HepG2 (cell line): ENCODE data around the gene SELENOS. TPM values are rescaled to one million over a fixed set of nuclear protein-coding genes. Genes with fewer than 3 reads are reported as not detected.

Experiments
- ATAC-seq: fragments of 200-7000 bp; cut with Tn5 transposase; 3 replicates; pipeline ENCODE4 v1.9.1; 2020; ENCODE audit warnings: mild to moderate bottlenecking, moderate library complexity
- BruUV-seq: library from RNA; stranded (reverse); fragments of 400-500 nt; replicated peaks from 2 replicates; lab custom pipeline; 2021; lab: Mats Ljungman, UMichigan
- CTCF ChIA-PET: fragments of 300-600 bp; formaldehyde crosslinking; extraction: SDS; loops from one replicate; lab custom pipeline; 2021; ENCODE audit warnings: low total read pairs, inconsistent platforms, low intra/inter-chr PET ratio; lab: Yijun Ruan, JAX
- POLR2A ChIA-PET: fragments of 350-600 bp; sonication (Branson Sonifier 250); formaldehyde crosslinking; loops from one replicate; lab custom pipeline; 2020; ENCODE audit warnings: antibody characterized with exemption, inconsistent platforms; lab: Yijun Ruan, JAX
- DNase-seq: peaks from one replicate; pipeline ENCODE4 v3.0.0-alpha.2; 2015; ENCODE audit warnings: low spot score
- FAIRE-seq: peaks from 3 replicates; lab custom pipeline; 2011; peaks lifted over from hg19 to GRCh38; lab: Jason Lieb, UNC
- H2AFZ ChIP-seq: one replicate; pipeline ENCODE4 v1.6.1; 2011; ENCODE audit warnings: low read length, inconsistent platforms
- H3K27ac ChIP-seq: fragments of 300-600 bp; 3 replicates; pipeline ENCODE4 v1.8.0; 2011; ENCODE audit warnings: mixed run types, mild to moderate bottlenecking, mixed read lengths, low read length, inconsistent platforms; ENCODE audit not compliant: insufficient read depth; ENCODE audit errors: extremely low read length
- H3K27me3 ChIP-seq, 2 experiments: fragments of 200-600 bp in 1 of 2; 2 replicates in 1 of 2; 3 replicates in 1 of 2; pipeline versions ENCODE4 v1.6.0 to v1.8.0; 2011; ENCODE audit warnings: low read length in 2 of 2, mild to moderate bottlenecking in 2 of 2, moderate library complexity in 2 of 2, inconsistent platforms in 1 of 2; ENCODE audit not compliant: insufficient read depth in 2 of 2, control insufficient read depth in 1 of 2
- H3K36me3 ChIP-seq, 2 experiments: fragments of 200-600 bp in 1 of 2; replicated peaks in 1 of 2; 2 replicates in 1 of 2; 3 replicates in 1 of 2; pipeline versions ENCODE4 v1.5.1 to v1.8.0; 2011; ENCODE audit warnings: low read length in 2 of 2, inconsistent platforms in 1 of 2; ENCODE audit not compliant: insufficient read depth in 2 of 2, control insufficient read depth in 1 of 2
- H3K4me1 ChIP-seq: 2 replicates; pipeline ENCODE4 v1.5.1; 2012; ENCODE audit warnings: low read length, inconsistent platforms; ENCODE audit not compliant: insufficient read depth
- H3K4me2 ChIP-seq: 2 replicates; pipeline ENCODE4 v1.6.0; 2011; ENCODE audit warnings: low read depth, low read length, inconsistent platforms
- H3K4me3 ChIP-seq, 3 experiments: fragments of 200-600 bp in 1 of 3; sonication (generic), shearing (Covaris generic) in 1 of 3; replicated peaks in 1 of 3; 2 replicates each; pipeline ENCODE4 v1.5.1; 2011 to 2016; ENCODE audit warnings: low read length in 3 of 3, inconsistent platforms in 2 of 3, low read depth in 2 of 3, mild to moderate bottlenecking in 2 of 3, control low read depth in 1 of 3, mixed read lengths in 1 of 3; ENCODE audit not compliant: insufficient read depth in 1 of 3
- H3K79me2 ChIP-seq: one replicate; pipeline ENCODE4 v1.6.1; 2011; ENCODE audit warnings: low read length, inconsistent platforms; ENCODE audit not compliant: insufficient read depth
- H3K9ac ChIP-seq: 2 replicates; pipeline ENCODE4 v1.6.0; 2011; ENCODE audit warnings: mild to moderate bottlenecking, low read depth, low read length, inconsistent platforms; ENCODE audit not compliant: insufficient read depth
- H3K9me3 ChIP-seq: 2 replicates; pipeline ENCODE4 v1.5.1; 2012; ENCODE audit warnings: mild to moderate bottlenecking, low read length
- H4K20me1 ChIP-seq: 2 replicates; pipeline ENCODE4 v1.6.0; 2011; ENCODE audit warnings: inconsistent platforms, mild to moderate bottlenecking, low read length, moderate library complexity; ENCODE audit not compliant: insufficient read depth
- NFIC ChIP-seq: IDR thresholded peaks from 2 replicates; pipeline ENCODE4 v1.6.1; 2012; ENCODE audit warnings: mild to moderate bottlenecking, low read length, inconsistent platforms
- ZNF569 ChIP-seq: sonication (generic); formaldehyde crosslinking; IDR thresholded peaks from 2 replicates; pipeline ENCODE4 v1.5.0; 2020; ENCODE audit warnings: mild to moderate bottlenecking, missing genetic modification reagents, moderate library complexity, borderline replicate concordance
- ZNF687 ChIP-seq: sonication (generic); formaldehyde crosslinking; IDR thresholded peaks from 2 replicates; pipeline ENCODE4 v1.5.1; 2020; ENCODE audit warnings: mild to moderate bottlenecking, missing genetic modification reagents, moderate library complexity
- ZNF773 ChIP-seq: sonication (generic); formaldehyde crosslinking; IDR thresholded peaks from 2 replicates; pipeline ENCODE4 v1.4.0; 2020; ENCODE audit warnings: missing genetic modification reagents, borderline replicate concordance
- WGBS: methylation state at CpG from one replicate; pipeline ENCODE4 v1.1.6; 2017; ENCODE audit warnings: low lambda C conversion rate; 5-methylcytosine and 5-hydroxymethylcytosine counted together
- in situ Hi-C: cut with HindIII; loops from 2 replicates; pipeline ENCODE4 v1.10.0; 2017; ENCODE audit warnings: low pct_unique_long_range_greater_than_20kb; ENCODE audit not compliant: extremely low pct_ligation_motif_present
- intact Hi-C: fragments of 100-400 bp; cut with micrococcal nuclease; formaldehyde crosslinking; loops from one replicate; pipeline ENCODE4 v1.10.0; 2022; ENCODE audit not compliant: unreplicated experiment
- polyA plus RNA-seq, 8 experiments: library from polyadenylated mRNA; depleted of rRNA in 3 of 8; stranded (reverse) in 7 of 8; unstranded in 1 of 8; fragments of >200 nt; fragmentation: Illumina TruSeq in 4 of 8; extraction: Trizol in 4 of 8; gene quantifications; 2 replicates each; pipeline versions ENCODE4 v1.2.1 to v1.2.3, GENCODE V29; 2011 to 2016; ENCODE audit warnings: low read depth in 4 of 8, missing spikeins in 1 of 8, mixed read lengths in 1 of 8; ENCODE audit not compliant: insufficient read depth in 1 of 8
- total RNA-seq, 5 experiments: library from RNA; depleted of rRNA; stranded (reverse); fragments of >200 nt; fragmentation: Illumina TruSeq; extraction: Trizol; gene quantifications; 2 replicates each; pipeline ENCODE4 v1.2.3, GENCODE V29; 2016; ENCODE audit warnings: low read depth in 1 of 5

SELENOS gene
- total and polyA plus RNA-seq, 2 of the 13 experiments (the other 11 are each of a cell fraction or from before 2014, with no cell fraction given) = 63.0 to 66.1 TPM

GRCh38 chr15:101314336-101315125, 37.2 kb upstream of the SELENOS start:
- ATAC-seq (no peak), DNase-seq (no peak), FAIRE-seq (no peak)
- Histone ChIP-seq H3K27ac (no peak overlapping the region), H3K36me3 (peaks cover 28 to 43% of the 10 kb centered on the region in 2 experiments), H3K79me2 (no peaks in the 10 kb centered on the region), H2AFZ (no peak overlapping the region), H3K27me3 (no peaks in the 10 kb centered on the region; a peak in 1 of 5 replicates), H3K4me1 (no peaks in the 10 kb centered on the region), H3K9me3 (no peaks in the 10 kb centered on the region), H3K4me3 (no peak overlapping the region), H3K9ac (no peak overlapping the region), H3K4me2 (no peak overlapping the region), H4K20me1 (no peaks in the 10 kb centered on the region)
- 93% methylated on average over 14 of the region's 19 CpGs for WGBS
- in situ Hi-C loops = no loop called here
- POLR2A ChIA-PET = no interaction called here
- BruUV-seq = no TSS peak
- no peak for TF ChIP-seq ZNF569 (CRISPR knock-in tag)
- intact Hi-C loops = no loop called here
- CTCF ChIA-PET = no interaction called here

GRCh38 chr15:101313041-101313761, 35.9 kb upstream of the SELENOS start:
- no peak for DNase-seq
- peaks cover 22 to 37% of the 10 kb centered on the region in 2 experiments for H3K36me3 ChIP-seq

More at GRCh38 chr15:101313041-101313761, 35.9 kb upstream of the SELENOS start:
- Histone ChIP-seq H3K79me2 (no peaks in the 10 kb centered on the region), H3K9me3 (no peaks in the 10 kb centered on the region), H3K4me3 (no peak overlapping the region), H3K9ac (no peak overlapping the region), H2AFZ (no peak overlapping the region), H3K4me2 (no peak overlapping the region), H3K27me3 (no peaks in the 10 kb centered on the region; a peak in 1 of 5 replicates), H4K20me1 (no peaks in the 10 kb centered on the region), H3K27ac (no peak overlapping the region), H3K4me1 (no peaks in the 10 kb centered on the region)
- BruUV-seq = no TSS peak
- TF ChIP-seq ZNF687 (CRISPR knock-in tag) = 0 out of 2 replicates have a peak, but pooled peaks have one; percentile 13
- no peak for TF ChIP-seq NFIC
- TF ChIP-seq ZNF773 (CRISPR knock-in tag) = no peak
- WGBS = 90% methylated on average over 16 of the region's 21 CpGs
- intact Hi-C loops (no loop called here), in situ Hi-C loops (no loop called here)
- ChIA-PET POLR2A (no interaction called here), CTCF (no interaction called here)
- ATAC-seq (no peak), FAIRE-seq (no peak)
